Esophagus squamous epithelium (tissue), 5 donors: ENCODE results near the gene C6orf132. TPM values are rescaled to one million over a fixed set of nuclear protein-coding genes. Genes with fewer than 3 reads are reported as not detected.
"Not testable (repeated sequence)": the region's sequence is repeated elsewhere in the genome, so short reads cannot be mapped to it uniquely, and the experiment has no call there.

Experiments
- DNase-seq: peaks from one replicate; lab custom pipeline; 2025; lab: John Stamatoyannopoulos, UW
- H3K27ac ChIP-seq, 4 donors: fragments of 200-600 bp; sonication (generic); one replicate each; pipeline ENCODE4 v1.5.1; 2016 to 2019; ENCODE audit warnings: mild to moderate bottlenecking in 1 of 4
- H3K27me3 ChIP-seq, 4 donors: fragments of 200-600 bp; sonication (generic); 1 replicate in 3 of 4; 2 replicates in 1 of 4; pipeline versions ENCODE4 v1.5.1 to v1.6.0; 2017 to 2021; ENCODE audit warnings: antibody characterized with exemption in 1 of 4
- H3K36me3 ChIP-seq, 3 donors: fragments of 200-600 bp; sonication (generic); one replicate each; pipeline ENCODE4 v1.5.1; 2016 to 2019
- H3K4me1 ChIP-seq, 3 donors: fragments of 200-600 bp; sonication (generic); one replicate each; pipeline ENCODE4 v1.5.1; 2017 to 2019
- H3K4me3 ChIP-seq, 4 donors: fragments of 200-600 bp; sonication (generic); 1 replicate in 3 of 4; 2 replicates in 1 of 4; pipeline ENCODE4 v1.5.1; 2016 to 2019; ENCODE audit warnings: mild to moderate bottlenecking in 2 of 4, moderate library complexity in 1 of 4
- H3K9me3 ChIP-seq, 3 donors: fragments of 200-600 bp; sonication (generic); one replicate each; pipeline ENCODE4 v1.5.1; 2016 to 2019
- CTCF ChIP-seq, 6 experiments: fragments of 450-650 bp in 4 of 6; fragments of 200-600 bp in 2 of 6; sonication (generic) in 2 of 6; IDR thresholded peaks; one replicate each; pipeline ENCODE4 v1.5.1; 2016 to 2019; ENCODE audit warnings: antibody characterized with exemption in 6 of 6, mild to moderate bottlenecking in 4 of 6, moderate library complexity in 4 of 6
- POLR2A ChIP-seq, 4 donors: fragments of 450-650 bp; IDR thresholded peaks; one replicate each; pipeline ENCODE4 v1.6.1; 2017; ENCODE audit warnings: antibody characterized with exemption in 4 of 4, mild to moderate bottlenecking in 4 of 4, moderate library complexity in 3 of 4
- WGBS, 2 donors: methylation state at CpG; one replicate each; pipeline ENCODE4 v1.1.5; 2018; 5-methylcytosine and 5-hydroxymethylcytosine counted together
- intact Hi-C: fragments of 100-400 bp; cut with DNase I; formaldehyde crosslinking; loops from one replicate; pipeline ENCODE4 v1.15.0; 2022
- total RNA-seq, 4 donors: library from RNA; depleted of rRNA; stranded (reverse); fragments of >200 nt; gene quantifications; one replicate each; pipeline ENCODE4 v1.1.0, GENCODE V29; 2016
- donor health status: DM: yes; HTN: yes; CAD: no.

C6orf132 gene
- total RNA-seq, 4 donors from 2014 or later: 87.8 to 254 (median 142) TPM

- no peaks in the 10 kb centered on the region for H3K9me3 ChIP-seq
- H3K4me1 ChIP-seq: no peaks in the 10 kb centered on the region
- H3K27me3 ChIP-seq: peaks cover 0 to 19% (median 0%) of the 10 kb centered on the region in 4 donors
- no peaks in the 10 kb centered on the region for H3K36me3 ChIP-seq
- no peak for DNase-seq
- intact Hi-C loops: no loop called here
- no peak for TF ChIP-seq POLR2A (IDR thresholded peaks at IDR 0.05)
- no peak for TF ChIP-seq CTCF (IDR thresholded peaks at IDR 0.05)
- H3K27ac ChIP-seq: no peak overlapping the region
- H3K4me3 ChIP-seq: no peak overlapping the region
Measured at GRCh38 chr6:42176981-42177380, 34.6 kb upstream of the C6orf132 start.

- no peak for DNase-seq
Measured at GRCh38 chr6:42175860-42176259, 33.4 kb upstream of the C6orf132 start.

DNA sequence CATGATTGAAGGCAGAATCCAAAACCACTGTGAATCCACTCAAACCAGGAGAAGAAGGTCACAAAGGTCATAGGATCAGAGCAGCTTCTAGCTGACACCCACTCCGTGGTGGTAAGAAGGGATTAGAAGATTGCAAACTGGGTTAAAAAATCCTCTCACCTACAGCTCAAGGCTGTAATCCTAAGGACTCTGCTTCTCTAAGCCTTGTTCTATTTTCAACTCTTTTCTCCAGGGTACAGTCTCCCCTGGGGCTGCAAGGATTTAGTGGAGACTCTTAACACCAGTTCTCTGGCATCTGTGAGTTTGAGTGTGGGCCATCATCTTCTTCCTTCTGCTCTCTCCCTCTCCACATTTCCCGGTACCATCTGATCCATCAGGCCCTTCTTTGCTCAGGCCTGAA, 30.7 kb upstream of the C6orf132 start, which contains the start of gene GUCA1A:
TSS of gene GUCA1A (plus strand) at position 264 of the 400 bp plus-strand sequence. CDS start 250 bp downstream, outside the sequence.
- intact Hi-C loops: no loop called here
- Histone ChIP-seq H3K4me3 (no peak within 1 kb of the TSS), H3K9me3 (no peaks in the 10 kb centered on the region), H3K36me3 (no peaks in the 10 kb centered on the region), H3K4me1 (no peaks in the 10 kb centered on the region), H3K27ac (no peak within 1 kb of the TSS), H3K27me3 (peaks cover 0 to 4% (median 0%) of the 10 kb centered on the region in 4 donors)
- WGBS, 2 donors: 94 to 100% methylated on average over 2 of the region's 2 CpGs
- no peak for DNase-seq
- TF ChIP-seq CTCF (IDR thresholded peaks at IDR 0.05): no peak
- no peak for TF ChIP-seq POLR2A (IDR thresholded peaks at IDR 0.05)

More at GRCh38 chr6:42175860-42176259, 33.4 kb upstream of the C6orf132 start:
- Histone ChIP-seq H3K27ac (no peak overlapping the region), H3K9me3 (no peaks in the 10 kb centered on the region), H3K27me3 (peaks cover 0 to 19% (median 0%) of the 10 kb centered on the region in 4 donors), H3K36me3 (no peaks in the 10 kb centered on the region), H3K4me1 (no peaks in the 10 kb centered on the region), H3K4me3 (no peak overlapping the region)
- WGBS, 2 donors: 63 to 74% methylated on average over 5 of the region's 5 CpGs
- intact Hi-C loops: no loop called here
- TF ChIP-seq POLR2A (IDR thresholded peaks at IDR 0.05): no peak
- peak in 1 of 6 experiments; percentile 42 for TF ChIP-seq CTCF (IDR thresholded peaks at IDR 0.05)

DNA sequence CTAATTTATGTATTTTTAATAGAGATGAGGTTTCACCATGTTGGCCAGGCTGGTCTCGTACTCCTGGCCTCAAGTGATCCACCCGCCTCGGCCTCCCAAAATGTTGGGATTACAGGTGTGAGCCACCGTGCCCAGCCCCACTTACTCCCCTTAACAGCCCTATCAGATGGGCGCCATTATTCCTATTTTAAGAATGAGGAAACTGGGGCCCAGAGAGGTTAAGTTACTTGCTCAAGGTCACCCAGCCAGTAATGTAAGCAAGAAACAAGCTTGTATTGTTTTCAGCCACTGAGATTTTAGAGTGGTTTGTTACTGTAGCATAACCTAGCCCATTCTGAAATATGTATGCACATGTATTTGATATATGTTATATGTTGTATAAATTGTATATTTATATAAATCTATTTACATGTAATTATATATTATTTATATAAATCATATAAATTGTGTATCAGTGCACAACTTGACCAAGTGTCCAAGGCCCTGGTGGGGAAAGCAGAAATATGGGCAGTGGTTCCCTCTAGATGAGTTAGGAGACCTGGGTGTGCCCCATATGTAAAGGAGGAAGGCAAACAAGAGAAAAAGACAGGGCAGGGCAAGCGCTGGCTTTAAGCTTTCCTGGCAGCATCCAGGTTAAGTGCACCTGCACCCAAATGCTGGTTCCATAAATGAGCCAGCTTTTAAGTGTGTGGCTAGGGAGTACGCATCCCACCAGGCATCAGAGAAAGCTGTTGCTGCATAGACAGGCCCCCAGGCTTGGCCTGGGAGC, 29.6 kb upstream of the C6orf132 start:
- Histone ChIP-seq H3K9me3 (no peaks in the 10 kb centered on the region), H3K4me1 (peaks cover 0 to 1% (median 0%) of the 10 kb centered on the region in 3 donors), H3K4me3 (no peak overlapping the region), H3K27ac (no peak overlapping the region), H3K36me3 (no peaks in the 10 kb centered on the region), H3K27me3 (no peaks in the 10 kb centered on the region)
- DNase-seq: no peak
- TF ChIP-seq CTCF (IDR thresholded peaks at IDR 0.05) (no peak), POLR2A (IDR thresholded peaks at IDR 0.05) (no peak)
- intact Hi-C loops: no loop called here
- 66 to 91% methylated on average over 4 to 7 of the region's 7 CpGs for WGBS, 2 donors

- not testable (repeated sequence) for H3K9me3 ChIP-seq, DNase-seq, H3K27ac ChIP-seq, H3K36me3 ChIP-seq, H3K27me3 ChIP-seq, H3K4me3 ChIP-seq
- intact Hi-C loops: loop anchor here (10.0 kb wide), 1 partner anchor 45 kb away; the partner anchor contains the start of gene MRPS10
- WGBS, 2 donors: 42 to 50% methylated on average over 2 of the region's 2 CpGs
- peaks cover 0 to 11% (median 0%) of the 10 kb centered on the region in 3 donors for H3K4me1 ChIP-seq
Measured at GRCh38 chr6:42169780-42170179, 27.4 kb upstream of the C6orf132 start.
